DMS114 treated with DMSO at 0.1 percent for 48 hours (cell line): Measurements from ENCODE around the gene CCDC74A.
"Not testable (repeated sequence)": the region's sequence is repeated elsewhere in the genome, so short reads cannot be mapped to it uniquely, and the experiment has no call there.

ENCODE experiments used
- DNase-seq: peaks from one replicate; lab custom pipeline; 2025; ENCODE audit not compliant: unreplicated experiment; lab: John Stamatoyannopoulos, UW

CCDC74A gene

GRCh38 chr2:131527131-131528001, at the start of gene CCDC74A:
CCDC74A (plus strand) TSS chr2:131527888; CDS start chr2:131527971, 83 bp downstream.
- peak; percentile 0 for DNase-seq

GRCh38 chr2:131478074-131478849, 49.4 kb upstream of the CCDC74A start:
- not testable (repeated sequence) for DNase-seq

- DNase-seq = not testable (repeated sequence)
Observed at GRCh38 chr2:131478850-131479461, 48.7 kb upstream of the CCDC74A start.

DNA sequence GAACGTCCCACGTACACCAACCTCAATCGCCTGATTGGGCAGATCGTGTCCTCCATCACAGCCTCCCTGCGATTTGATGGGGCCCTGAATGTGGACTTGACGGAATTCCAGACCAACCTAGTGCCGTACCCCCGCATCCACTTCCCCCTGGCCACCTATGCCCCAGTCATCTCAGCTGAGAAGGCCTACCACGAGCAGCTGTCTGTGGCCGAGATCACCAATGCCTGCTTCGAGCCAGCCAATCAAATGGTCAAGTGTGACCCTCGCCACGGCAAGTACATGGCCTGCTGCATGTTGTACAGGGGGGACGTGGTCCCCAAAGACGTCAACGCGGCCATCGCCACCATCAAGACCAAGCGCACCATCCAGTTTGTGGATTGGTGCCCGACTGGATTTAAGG, 47.3 kb upstream of the CCDC74A start:
- not testable (repeated sequence) for DNase-seq

GRCh38 chr2:131482506-131483155, 45.1 kb upstream of the CCDC74A start:
- DNase-seq = not testable (repeated sequence)

DNA sequence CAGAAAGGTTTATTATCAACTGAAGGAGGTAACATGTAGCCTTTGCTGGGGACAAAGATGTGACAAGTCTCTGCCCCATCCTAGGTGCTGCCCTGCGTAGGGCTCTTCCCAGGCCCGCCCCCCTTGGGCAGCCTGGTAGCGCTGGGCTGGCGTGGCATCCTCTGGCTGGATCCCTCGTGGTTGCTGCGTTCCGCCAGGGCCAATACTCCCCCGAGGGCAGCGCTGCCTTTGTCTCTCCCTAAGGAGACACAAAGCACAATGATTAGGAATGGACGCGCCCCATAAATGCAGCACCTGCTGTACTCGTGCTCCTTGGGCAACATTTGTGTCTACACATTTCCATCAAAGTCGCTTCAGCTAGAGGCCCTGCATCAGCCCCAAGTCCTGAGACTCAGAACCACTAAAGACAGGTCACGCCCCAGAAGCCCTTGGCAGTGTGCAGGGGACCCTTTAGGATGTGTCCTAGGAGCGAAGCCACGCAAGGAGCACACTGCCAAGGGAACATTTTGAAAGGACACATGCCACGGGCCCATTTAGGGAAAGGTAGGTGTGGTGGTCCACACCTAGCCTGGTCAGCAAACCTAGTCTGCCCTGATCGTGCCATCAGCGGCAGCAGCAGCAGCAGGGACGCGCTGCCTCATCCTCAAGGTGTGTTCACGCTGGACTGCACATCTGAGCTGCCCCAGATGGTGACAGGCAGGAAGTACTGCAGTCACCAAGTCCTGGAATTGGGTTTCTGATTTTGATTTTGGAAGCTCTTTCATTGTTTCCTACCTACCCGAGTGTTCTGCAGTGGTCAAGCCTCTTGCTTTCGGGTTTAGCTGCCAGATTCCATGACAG, 43.5 kb upstream of the CCDC74A start:
- not testable (repeated sequence) for DNase-seq

GRCh38 chr2:131484906-131485460, 42.7 kb upstream of the CCDC74A start:
- not testable (repeated sequence) for DNase-seq

DNA sequence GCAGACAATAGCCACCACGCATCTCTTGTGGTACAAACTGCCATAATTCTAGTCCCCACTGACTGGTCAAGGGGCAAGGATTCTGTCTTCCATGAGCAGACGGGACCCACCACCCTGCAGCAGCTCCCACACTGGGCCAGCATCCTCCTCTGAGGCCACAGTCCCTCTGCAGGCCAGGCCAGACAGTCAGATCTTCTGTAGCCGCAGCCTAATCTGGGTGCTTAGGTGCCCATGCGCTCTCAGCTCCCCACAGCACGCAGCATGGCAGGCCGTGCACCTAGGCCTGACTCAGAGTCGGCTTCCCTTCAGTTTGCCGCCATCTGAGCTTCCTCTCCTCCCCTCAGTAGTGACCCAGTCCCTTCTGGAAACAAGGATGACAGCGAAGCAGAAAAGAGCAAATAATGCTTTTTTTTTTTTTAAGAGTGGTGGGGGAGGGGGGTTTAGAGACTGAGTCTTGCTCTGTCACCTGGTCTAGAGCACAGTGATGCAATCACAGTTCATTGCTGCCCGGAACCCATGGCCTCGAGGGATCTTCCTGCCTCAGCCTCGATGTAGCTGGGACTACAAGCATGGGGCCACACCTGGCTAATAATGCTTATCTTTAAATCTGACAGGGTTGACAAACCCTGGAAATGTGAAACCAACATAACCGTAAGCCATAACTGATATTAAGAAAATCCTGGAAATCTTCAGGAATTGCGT, 41.3 kb upstream of the CCDC74A start:
- not testable (repeated sequence) for DNase-seq

GRCh38 chr2:131488306-131489205, 39.1 kb upstream of the CCDC74A start:
- no peak for DNase-seq

DNA sequence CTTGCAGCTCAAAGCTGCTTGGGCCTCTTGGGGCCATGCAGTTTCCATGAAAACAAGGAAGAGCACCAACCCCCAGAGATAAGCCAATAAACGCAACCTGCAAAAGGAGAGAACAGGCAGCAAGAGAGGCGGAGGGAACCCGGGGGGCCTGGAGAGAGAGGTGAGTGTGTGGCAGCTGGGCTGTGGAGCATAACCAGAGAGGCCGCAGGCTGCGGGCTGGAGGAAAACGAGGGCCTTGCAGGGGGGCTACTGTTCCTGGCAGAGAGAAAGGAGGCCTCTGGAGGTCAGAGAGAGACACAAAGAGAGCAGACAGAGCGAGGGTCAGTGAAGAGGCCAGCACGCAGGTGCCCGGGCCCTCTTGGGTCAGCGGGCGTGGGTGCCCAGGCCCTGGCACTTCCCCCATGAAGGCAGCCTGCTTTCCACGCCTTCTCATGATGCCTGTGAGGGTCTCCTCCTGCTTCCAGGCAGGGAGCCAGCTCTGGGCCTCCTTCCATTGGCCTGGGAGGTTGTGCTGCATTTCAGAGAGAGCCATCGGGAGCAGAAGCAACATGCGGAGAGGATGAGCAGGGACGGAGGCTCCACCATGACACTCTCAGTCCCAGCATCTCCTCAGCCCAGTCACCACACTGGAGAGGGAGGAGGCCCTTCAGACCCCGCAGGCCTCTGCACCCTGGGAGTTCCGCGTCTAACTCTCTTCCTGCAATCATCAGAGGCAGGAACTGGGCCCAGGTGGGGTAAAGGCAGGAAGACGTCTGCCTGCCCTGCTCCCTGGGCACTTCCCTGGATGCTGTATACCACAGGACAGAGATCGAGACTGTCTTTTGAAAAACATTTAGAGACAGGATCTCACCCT, 36.8 kb upstream of the CCDC74A start:
- not testable (repeated sequence) for DNase-seq

GRCh38 chr2:131491469-131491836, 36.2 kb upstream of the CCDC74A start:
- DNase-seq = not testable (repeated sequence)

GRCh38 chr2:131492015-131492417, 35.7 kb upstream of the CCDC74A start, which contains the start of gene MZT2A:
MZT2A (minus strand) TSS chr2:131492397; CDS start chr2:131492376, 21 bp downstream.
- DNase-seq = not testable (repeated sequence)

- peak; percentile 78 for DNase-seq
Observed at GRCh38 chr2:131492418-131493198, 35.1 kb upstream of the CCDC74A start.

- no peak for DNase-seq
Observed at GRCh38 chr2:131493199-131493968, 34.3 kb upstream of the CCDC74A start.

DNA sequence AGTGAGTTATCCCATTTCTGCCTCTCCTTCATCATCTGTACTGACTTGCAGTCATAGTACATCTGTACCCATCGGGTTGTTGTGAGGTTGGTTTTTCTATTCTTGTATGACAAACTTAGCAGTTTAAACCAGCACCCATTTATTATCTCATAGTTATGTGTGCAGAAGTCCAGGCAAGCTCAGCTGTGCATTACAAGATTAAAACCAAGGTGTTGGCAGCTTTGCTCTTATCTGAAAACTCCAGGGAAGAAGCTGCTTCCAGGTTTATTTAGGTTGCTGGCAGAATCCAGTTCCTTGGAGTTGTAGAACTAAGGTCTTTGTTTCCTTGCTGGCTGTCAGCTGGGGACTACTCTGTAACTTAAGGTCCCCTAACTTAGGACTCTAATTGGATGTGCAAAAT, 32.2 kb upstream of the CCDC74A start:
- DNase-seq = not testable (repeated sequence)
